GM12878 (cell line): ENCODE measurements around the gene CSN1S1. TPM values are rescaled to one million over a fixed set of nuclear protein-coding genes. Genes with fewer than 3 reads are reported as not detected.

Experiments
- CBX3 ChIP-seq: fragments of 200-600 bp; sonication (generic); IDR thresholded peaks from 2 replicates; pipeline ENCODE4 v1.6.1; 2016; ENCODE audit warnings: low read depth, borderline replicate concordance
- CHD4 ChIP-seq: fragments of 200-600 bp; sonication (generic); IDR thresholded peaks from 2 replicates; pipeline ENCODE4 v1.6.1; 2016; ENCODE audit warnings: mild to moderate bottlenecking
- CREB1 ChIP-seq: IDR thresholded peaks from 2 replicates; pipeline ENCODE4 v1.6.1; 2012; ENCODE audit warnings: low read depth, mild to moderate bottlenecking, inconsistent platforms
- EGR1 ChIP-seq, 2 experiments: IDR thresholded peaks; 1 replicate in 1 of 2; 2 replicates in 1 of 2; pipeline ENCODE4 v1.6.1; 2011 to 2012; ENCODE audit warnings: low read depth in 2 of 2, low read length in 2 of 2, borderline replicate concordance in 1 of 2, mild to moderate bottlenecking in 1 of 2, moderate library complexity in 1 of 2
- FOXM1 ChIP-seq: IDR thresholded peaks from 2 replicates; pipeline ENCODE4 v1.6.1; 2012; ENCODE audit warnings: low read depth, mild to moderate bottlenecking, inconsistent platforms, low read length, moderate library complexity
- GABPA ChIP-seq: IDR thresholded peaks from 2 replicates; pipeline ENCODE4 v1.6.1; 2014; ENCODE audit warnings: antibody characterized with exemption, low read depth, mild to moderate bottlenecking, inconsistent platforms
- GATAD2B ChIP-seq: fragments of 450-650 bp; conservative IDR thresholded peaks from 2 replicates; pipeline ENCODE4 v1.6.1; 2017; ENCODE audit warnings: low read depth, mild to moderate bottlenecking, moderate library complexity
- JUND ChIP-seq: IDR thresholded peaks from 2 replicates; pipeline ENCODE4 v1.6.1; 2012; ENCODE audit warnings: low read depth, mild to moderate bottlenecking, low read length, improper control_type of control experiment, moderate library complexity
- KLF5 ChIP-seq: fragments of 450-650 bp; IDR thresholded peaks from 2 replicates; pipeline ENCODE4 v1.6.1; 2014; ENCODE audit warnings: mild to moderate bottlenecking; ENCODE audit not compliant: partially characterized antibody
- MEF2B ChIP-seq: fragments of 450-650 bp; IDR thresholded peaks from 2 replicates; pipeline ENCODE4 v1.6.1; 2018; ENCODE audit warnings: mild to moderate bottlenecking, moderate library complexity; ENCODE audit not compliant: partially characterized antibody, poor library complexity, severe bottlenecking
- NFIC ChIP-seq: IDR thresholded peaks from 2 replicates; pipeline ENCODE4 v1.6.1; 2012; ENCODE audit warnings: low read depth, mild to moderate bottlenecking, inconsistent platforms, low read length, moderate library complexity
- POLR2A ChIP-seq: IDR thresholded peaks from 2 replicates; pipeline ENCODE4 v1.6.1; 2011; ENCODE audit warnings: low read depth, mild to moderate bottlenecking, low read length
- RCOR1 ChIP-seq: conservative IDR thresholded peaks from 2 replicates; pipeline ENCODE4 v1.6.1; 2012; ENCODE audit warnings: low read depth, low read length, improper control_type of control experiment
- STAT3 ChIP-seq: IDR thresholded peaks from 2 replicates; pipeline ENCODE4 v1.6.1; 2011; ENCODE audit warnings: low read depth, low read length, improper control_type of control experiment
- TARDBP ChIP-seq: IDR thresholded peaks from 2 replicates; pipeline ENCODE4 v1.6.1; 2016; ENCODE audit warnings: borderline replicate concordance
- TCF12 ChIP-seq: IDR thresholded peaks from 2 replicates; pipeline ENCODE4 v1.6.1; 2011; ENCODE audit warnings: low read depth, mild to moderate bottlenecking, low read length
- TCF3 ChIP-seq: IDR thresholded peaks from 2 replicates; pipeline ENCODE4 v1.6.1; 2012; ENCODE audit warnings: low read depth, mild to moderate bottlenecking, low read length, borderline replicate concordance; ENCODE audit not compliant: insufficient read depth
- WRNIP1 ChIP-seq: IDR thresholded peaks from 2 replicates; pipeline ENCODE4 v1.6.1; 2011; ENCODE audit warnings: low read depth, low read length, improper control_type of control experiment, borderline replicate concordance
- polyA plus RNA-seq, 11 experiments: library from polyadenylated mRNA; depleted of rRNA in 4 of 11; unstranded in 6 of 11; stranded (reverse) in 5 of 11; fragments of >200 nt; fragmentation: Nextera tagmentation in 4 of 11; fragmentation: Illumina TruSeq in 1 of 11; extraction: Ambion mirVana in 4 of 11; extraction: Trizol in 1 of 11; gene quantifications; 1 replicate in 1 of 11; 2 replicates in 10 of 11; pipeline versions ENCODE4 v1.2.1 to v1.2.3, GENCODE V29; 2011 to 2016; ENCODE audit warnings: inconsistent platforms in 2 of 11, missing spikeins in 2 of 11, low read depth in 1 of 11
- total RNA-seq, 4 experiments: library from RNA; depleted of rRNA in 3 of 4; stranded (reverse); fragments of >200 nt in 3 of 4; fragmentation: Illumina TruSeq in 1 of 4; extraction: Trizol in 1 of 4; gene quantifications; 2 replicates each; pipeline versions ENCODE4 v1.2.1 to v1.2.3, GENCODE V29; 2013 to 2021
- TF ChIP-seq, protein P1 (sequence below): fragments of 450-650 bp; IDR thresholded peaks from 2 replicates; pipeline ENCODE4 v1.6.1; 2017; ENCODE audit warnings: mild to moderate bottlenecking, moderate library complexity
- TF ChIP-seq, protein P2 (sequence below), 3 experiments: IDR thresholded peaks in 2 of 3; conservative IDR thresholded peaks in 1 of 3; 2 replicates each; pipeline ENCODE4 v1.5.1; 2011; ENCODE audit warnings: low read depth in 3 of 3, low read length in 3 of 3, mild to moderate bottlenecking in 3 of 3, control low read depth in 2 of 3, moderate library complexity in 2 of 3, inconsistent platforms in 1 of 3, mixed read lengths in 1 of 3; ENCODE audit not compliant: control insufficient read depth in 2 of 3, insufficient read depth in 1 of 3; ENCODE audit errors: extremely low read depth in 1 of 3
- TF ChIP-seq, protein P3 (sequence below): fragments of 450-650 bp; IDR thresholded peaks from 2 replicates; pipeline ENCODE4 v1.6.1; 2018; ENCODE audit warnings: mild to moderate bottlenecking, low read depth, moderate library complexity; ENCODE audit not compliant: partially characterized antibody

The CSN1S1 gene
- total and polyA plus RNA-seq, 10 of the 15 experiments (the other 5 are each of a cell fraction or from before 2014, with no cell fraction given), result not detected

DNA sequence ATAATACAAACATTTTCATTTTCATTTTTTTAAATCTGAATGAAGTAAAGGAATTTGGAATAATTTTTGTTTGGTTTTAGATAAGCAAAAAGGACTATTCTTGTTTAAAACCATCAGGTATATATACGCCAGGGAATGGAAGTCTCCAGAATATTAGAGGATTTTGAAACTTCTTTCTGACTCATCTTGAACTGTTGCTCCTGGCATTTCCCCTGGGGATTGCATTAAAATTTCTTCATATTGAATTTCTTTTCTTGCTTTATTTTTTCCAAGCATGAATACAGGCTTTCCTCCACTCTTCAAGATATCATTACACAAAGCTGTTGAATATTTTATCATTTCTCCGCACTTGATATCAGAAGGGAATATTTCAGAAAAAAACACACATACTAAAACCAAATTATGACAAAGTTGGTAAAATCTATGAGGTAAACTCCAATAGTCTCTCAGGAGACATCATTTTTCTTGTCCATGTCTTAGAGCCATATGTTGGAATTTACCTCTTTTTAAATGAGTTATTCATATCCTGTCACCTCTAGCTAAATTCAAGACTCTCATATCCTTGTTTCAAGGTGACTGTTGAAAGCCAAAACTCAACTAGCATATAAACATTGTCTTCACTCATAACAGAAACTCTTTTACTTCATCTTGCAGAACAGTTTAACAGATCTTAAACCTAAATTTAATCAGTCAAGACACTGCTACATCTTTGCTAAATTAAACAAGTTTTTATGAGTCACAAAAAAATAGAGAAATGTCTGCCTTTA is 20.7 kb upstream of the CSN1S1 start (continued):
- TF ChIP-seq, protein P1, sequence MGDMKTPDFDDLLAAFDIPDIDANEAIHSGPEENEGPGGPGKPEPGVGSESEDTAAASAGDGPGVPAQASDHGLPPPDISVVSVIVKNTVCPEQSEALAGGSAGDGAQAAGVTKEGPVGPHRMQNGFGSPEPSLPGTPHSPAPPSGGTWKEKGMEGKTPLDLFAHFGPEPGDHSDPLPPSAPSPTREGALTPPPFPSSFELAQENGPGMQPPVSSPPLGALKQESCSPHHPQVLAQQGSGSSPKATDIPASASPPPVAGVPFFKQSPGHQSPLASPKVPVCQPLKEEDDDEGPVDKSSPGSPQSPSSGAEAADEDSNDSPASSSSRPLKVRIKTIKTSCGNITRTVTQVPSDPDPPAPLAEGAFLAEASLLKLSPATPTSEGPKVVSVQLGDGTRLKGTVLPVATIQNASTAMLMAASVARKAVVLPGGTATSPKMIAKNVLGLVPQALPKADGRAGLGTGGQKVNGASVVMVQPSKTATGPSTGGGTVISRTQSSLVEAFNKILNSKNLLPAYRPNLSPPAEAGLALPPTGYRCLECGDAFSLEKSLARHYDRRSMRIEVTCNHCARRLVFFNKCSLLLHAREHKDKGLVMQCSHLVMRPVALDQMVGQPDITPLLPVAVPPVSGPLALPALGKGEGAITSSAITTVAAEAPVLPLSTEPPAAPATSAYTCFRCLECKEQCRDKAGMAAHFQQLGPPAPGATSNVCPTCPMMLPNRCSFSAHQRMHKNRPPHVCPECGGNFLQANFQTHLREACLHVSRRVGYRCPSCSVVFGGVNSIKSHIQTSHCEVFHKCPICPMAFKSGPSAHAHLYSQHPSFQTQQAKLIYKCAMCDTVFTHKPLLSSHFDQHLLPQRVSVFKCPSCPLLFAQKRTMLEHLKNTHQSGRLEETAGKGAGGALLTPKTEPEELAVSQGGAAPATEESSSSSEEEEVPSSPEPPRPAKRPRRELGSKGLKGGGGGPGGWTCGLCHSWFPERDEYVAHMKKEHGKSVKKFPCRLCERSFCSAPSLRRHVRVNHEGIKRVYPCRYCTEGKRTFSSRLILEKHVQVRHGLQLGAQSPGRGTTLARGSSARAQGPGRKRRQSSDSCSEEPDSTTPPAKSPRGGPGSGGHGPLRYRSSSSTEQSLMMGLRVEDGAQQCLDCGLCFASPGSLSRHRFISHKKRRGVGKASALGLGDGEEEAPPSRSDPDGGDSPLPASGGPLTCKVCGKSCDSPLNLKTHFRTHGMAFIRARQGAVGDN, result no peak
- TF ChIP-seq GABPA (no peak), TCF12 (no peak), JUND (no peak), EGR1 (IDR thresholded peaks at IDR 0.05; ENCODE audit: borderline replicate concordance in 1 of 2, low read depth in 2 of 2, low read length in 2 of 2) (no peak), KLF5 (no peak), TARDBP (no peak), MEF2B (peak; percentile 41), CHD4 (no peak), FOXM1 (peak; percentile 33; the same call in 1 of the 2 replicates), CREB1 (0 out of 2 replicates have a peak, but pooled peaks have one; percentile 17), GATAD2B (no peak), STAT3 (no peak), NFIC (peak; percentile 89), TCF3 (no peak), RCOR1 (no peak), POLR2A (no peak), CBX3 (no peak), WRNIP1 (no peak)
- TF ChIP-seq, protein P2, sequence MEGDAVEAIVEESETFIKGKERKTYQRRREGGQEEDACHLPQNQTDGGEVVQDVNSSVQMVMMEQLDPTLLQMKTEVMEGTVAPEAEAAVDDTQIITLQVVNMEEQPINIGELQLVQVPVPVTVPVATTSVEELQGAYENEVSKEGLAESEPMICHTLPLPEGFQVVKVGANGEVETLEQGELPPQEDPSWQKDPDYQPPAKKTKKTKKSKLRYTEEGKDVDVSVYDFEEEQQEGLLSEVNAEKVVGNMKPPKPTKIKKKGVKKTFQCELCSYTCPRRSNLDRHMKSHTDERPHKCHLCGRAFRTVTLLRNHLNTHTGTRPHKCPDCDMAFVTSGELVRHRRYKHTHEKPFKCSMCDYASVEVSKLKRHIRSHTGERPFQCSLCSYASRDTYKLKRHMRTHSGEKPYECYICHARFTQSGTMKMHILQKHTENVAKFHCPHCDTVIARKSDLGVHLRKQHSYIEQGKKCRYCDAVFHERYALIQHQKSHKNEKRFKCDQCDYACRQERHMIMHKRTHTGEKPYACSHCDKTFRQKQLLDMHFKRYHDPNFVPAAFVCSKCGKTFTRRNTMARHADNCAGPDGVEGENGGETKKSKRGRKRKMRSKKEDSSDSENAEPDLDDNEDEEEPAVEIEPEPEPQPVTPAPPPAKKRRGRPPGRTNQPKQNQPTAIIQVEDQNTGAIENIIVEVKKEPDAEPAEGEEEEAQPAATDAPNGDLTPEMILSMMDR (IDR thresholded peaks at IDR 0.05 in 2 of 3, conservative IDR thresholded peaks at IDR 0.05 in 1 of 3; ENCODE audit: control insufficient read depth in 2 of 3, extremely low read depth in 1 of 3, insufficient read depth in 1 of 3, low read depth in 3 of 3, low read length in 3 of 3), result no peak
- TF ChIP-seq, protein P3, sequence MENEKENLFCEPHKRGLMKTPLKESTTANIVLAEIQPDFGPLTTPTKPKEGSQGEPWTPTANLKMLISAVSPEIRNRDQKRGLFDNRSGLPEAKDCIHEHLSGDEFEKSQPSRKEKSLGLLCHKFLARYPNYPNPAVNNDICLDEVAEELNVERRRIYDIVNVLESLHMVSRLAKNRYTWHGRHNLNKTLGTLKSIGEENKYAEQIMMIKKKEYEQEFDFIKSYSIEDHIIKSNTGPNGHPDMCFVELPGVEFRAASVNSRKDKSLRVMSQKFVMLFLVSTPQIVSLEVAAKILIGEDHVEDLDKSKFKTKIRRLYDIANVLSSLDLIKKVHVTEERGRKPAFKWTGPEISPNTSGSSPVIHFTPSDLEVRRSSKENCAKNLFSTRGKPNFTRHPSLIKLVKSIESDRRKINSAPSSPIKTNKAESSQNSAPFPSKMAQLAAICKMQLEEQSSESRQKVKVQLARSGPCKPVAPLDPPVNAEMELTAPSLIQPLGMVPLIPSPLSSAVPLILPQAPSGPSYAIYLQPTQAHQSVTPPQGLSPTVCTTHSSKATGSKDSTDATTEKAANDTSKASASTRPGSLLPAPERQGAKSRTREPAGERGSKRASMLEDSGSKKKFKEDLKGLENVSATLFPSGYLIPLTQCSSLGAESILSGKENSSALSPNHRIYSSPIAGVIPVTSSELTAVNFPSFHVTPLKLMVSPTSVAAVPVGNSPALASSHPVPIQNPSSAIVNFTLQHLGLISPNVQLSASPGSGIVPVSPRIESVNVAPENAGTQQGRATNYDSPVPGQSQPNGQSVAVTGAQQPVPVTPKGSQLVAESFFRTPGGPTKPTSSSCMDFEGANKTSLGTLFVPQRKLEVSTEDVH, result no peak
